ENCODE measurements around the gene CTTNBP2. TPM values are rescaled to one million over a fixed set of nuclear protein-coding genes. Genes with fewer than 3 reads are reported as not detected.

Gene CTTNBP2
- total RNA-seq, 1 donor from 2014 or later = 6.6 TPM

DNA sequence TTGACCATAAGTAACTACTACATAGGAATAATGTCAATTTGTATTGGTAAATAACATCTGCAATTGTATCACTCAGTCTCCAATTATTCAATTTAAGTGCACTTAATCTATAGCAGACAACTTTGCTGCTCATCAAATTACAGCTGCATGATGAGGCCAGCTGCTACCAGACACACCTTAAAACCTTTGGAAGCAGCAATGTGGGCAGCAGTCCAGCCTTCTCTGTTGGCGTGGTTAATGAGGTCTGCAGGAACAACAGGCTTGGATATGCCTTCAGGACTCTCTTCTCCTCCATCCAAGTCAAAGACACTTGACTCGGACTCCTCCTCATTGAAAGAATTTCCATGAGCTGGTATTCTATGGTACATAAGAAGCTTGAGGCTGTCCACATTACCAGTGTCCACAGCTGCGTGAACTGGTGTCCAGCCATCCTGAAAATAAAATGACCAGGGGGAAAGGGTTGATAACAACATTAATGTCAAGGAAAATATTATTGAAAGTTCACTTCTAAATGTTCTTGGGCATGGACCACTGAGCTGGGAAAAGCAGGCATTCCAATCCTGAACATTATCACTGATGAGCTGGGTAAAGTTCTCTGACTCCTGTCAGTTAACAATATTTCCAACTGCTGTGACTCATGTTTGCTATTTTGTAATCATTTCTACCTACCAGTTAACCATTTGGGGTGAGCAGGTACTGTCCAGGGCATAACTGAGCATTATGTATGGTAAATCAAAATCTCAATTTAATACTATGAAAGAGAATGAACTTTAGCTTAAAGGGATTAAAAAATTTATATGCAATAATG, 95.7 kb downstream of the CTTNBP2 start:
- TF ChIP-seq, protein P1, sequence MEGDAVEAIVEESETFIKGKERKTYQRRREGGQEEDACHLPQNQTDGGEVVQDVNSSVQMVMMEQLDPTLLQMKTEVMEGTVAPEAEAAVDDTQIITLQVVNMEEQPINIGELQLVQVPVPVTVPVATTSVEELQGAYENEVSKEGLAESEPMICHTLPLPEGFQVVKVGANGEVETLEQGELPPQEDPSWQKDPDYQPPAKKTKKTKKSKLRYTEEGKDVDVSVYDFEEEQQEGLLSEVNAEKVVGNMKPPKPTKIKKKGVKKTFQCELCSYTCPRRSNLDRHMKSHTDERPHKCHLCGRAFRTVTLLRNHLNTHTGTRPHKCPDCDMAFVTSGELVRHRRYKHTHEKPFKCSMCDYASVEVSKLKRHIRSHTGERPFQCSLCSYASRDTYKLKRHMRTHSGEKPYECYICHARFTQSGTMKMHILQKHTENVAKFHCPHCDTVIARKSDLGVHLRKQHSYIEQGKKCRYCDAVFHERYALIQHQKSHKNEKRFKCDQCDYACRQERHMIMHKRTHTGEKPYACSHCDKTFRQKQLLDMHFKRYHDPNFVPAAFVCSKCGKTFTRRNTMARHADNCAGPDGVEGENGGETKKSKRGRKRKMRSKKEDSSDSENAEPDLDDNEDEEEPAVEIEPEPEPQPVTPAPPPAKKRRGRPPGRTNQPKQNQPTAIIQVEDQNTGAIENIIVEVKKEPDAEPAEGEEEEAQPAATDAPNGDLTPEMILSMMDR (IDR thresholded peaks at IDR 0.05) = no peak
- Histone ChIP-seq H3K27ac (no peak overlapping the region), H3K27me3 (ENCODE audit: low read depth) (no peaks in the 10 kb centered on the region), H3K9me3 (no peaks in the 10 kb centered on the region), H3K4me1 (no peaks in the 10 kb centered on the region), H3K4me3 (no peak overlapping the region), H3K36me3 (no peaks in the 10 kb centered on the region)
- intact Hi-C loops (cut with DNase I) = no loop called here
- no peak for ATAC-seq
- no peak for DNase-seq

DNA sequence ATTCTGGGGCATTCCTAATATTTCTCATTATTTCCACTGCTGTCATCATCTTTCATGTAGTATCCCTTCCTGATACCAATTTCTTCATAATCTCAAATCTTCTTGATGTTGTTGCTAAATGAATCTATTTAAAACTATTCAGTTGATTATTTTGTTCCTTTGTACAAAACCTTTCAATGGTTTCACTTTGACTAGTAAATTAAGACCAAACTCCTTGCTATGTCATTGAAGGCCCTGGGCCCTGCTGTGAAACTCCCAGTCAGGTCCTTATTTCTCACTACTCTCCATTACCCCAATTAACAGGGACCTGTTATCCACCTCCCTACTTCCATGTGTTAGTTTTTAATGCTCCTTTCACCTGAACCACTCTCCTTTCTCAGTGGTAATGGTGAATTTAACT, 97.0 kb downstream of the CTTNBP2 start:
- Histone ChIP-seq H3K9me3 (no peaks in the 10 kb centered on the region), H3K4me3 (no peak overlapping the region), H3K36me3 (no peaks in the 10 kb centered on the region), H3K4me1 (no peaks in the 10 kb centered on the region), H3K27me3 (ENCODE audit: low read depth) (no peaks in the 10 kb centered on the region), H3K27ac (no peak overlapping the region)
- no peak for ATAC-seq
- DNase-seq = no peak
- TF ChIP-seq, protein P1 (IDR thresholded peaks at IDR 0.05) = no peak
- intact Hi-C loops (cut with DNase I) = no loop called here

DNA sequence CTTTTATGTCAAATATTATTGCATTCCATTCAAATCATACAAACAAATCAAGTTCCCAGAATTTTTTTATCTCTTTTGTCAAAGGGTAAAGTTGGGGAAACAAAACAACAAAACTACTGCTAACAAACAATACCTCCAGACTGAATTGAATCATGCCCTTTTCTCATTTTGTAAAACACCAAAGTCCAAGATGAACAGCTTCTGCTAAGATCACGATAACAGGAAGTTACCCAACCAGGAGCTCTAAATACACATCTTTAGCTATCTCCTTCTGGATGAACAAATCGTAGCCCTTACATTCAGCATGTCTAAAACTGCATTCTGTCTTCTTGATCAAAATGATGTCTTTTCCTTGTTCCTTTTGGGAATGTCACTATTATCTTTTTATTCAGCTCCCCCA, 97.4 kb downstream of the CTTNBP2 start:
- Histone ChIP-seq H3K4me1 (no peaks in the 10 kb centered on the region), H3K27me3 (ENCODE audit: low read depth) (no peaks in the 10 kb centered on the region), H3K9me3 (no peaks in the 10 kb centered on the region), H3K27ac (no peak overlapping the region), H3K36me3 (no peaks in the 10 kb centered on the region), H3K4me3 (no peak overlapping the region)
- no peak for DNase-seq
- ATAC-seq = no peak
- intact Hi-C loops (cut with DNase I) = no loop called here
- TF ChIP-seq, protein P1 (IDR thresholded peaks at IDR 0.05) = no peak

DNA sequence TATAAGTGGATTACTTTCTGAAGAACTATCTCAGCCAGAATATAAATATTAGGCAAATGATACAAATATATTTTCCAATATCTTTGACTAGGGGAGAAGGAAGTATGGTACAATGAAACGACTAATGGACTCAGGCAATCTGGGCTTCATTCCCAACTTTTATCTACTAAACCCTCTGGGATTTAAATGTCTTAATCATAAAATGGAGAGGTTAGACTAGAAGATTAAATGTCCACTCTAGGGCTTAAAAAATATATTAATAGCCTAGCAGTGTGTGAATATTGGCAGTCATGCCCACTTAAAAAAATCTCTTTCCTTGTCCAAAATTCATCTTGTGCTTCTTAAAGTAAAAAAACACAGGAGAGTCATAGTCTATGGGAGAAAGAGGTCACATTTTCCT, 98.3 kb downstream of the CTTNBP2 start:
- ATAC-seq (no peak), DNase-seq (no peak)
- intact Hi-C loops (cut with DNase I) = no loop called here
- no peaks in the 10 kb centered on the region for H3K9me3 ChIP-seq
- H3K4me1 ChIP-seq = no peaks in the 10 kb centered on the region
- H3K27me3 ChIP-seq (ENCODE audit: low read depth) = no peaks in the 10 kb centered on the region
- no peak overlapping the region for H3K27ac ChIP-seq
- TF ChIP-seq, protein P1 (IDR thresholded peaks at IDR 0.05) = no peak
- H3K4me3 ChIP-seq = no peak overlapping the region
- no peaks in the 10 kb centered on the region for H3K36me3 ChIP-seq

DNA sequence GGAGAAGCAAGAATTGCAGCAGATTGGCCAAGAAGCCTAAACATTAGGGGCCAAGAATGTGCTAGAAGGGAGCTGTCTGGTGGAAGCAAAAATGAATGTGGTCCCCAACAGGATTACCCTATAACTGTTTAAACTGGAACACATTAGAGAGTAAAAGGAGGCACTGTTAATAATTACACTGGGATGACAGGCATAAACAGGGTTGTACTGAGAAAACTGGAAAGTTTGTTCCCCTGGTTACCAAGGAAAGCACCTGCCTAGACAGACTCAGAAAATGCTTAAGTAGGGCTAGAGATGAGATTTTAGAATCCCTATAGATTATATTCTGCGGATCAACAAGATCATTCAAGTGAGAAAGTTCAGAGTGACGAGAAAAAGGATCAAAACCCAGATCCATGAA, 100.8 kb downstream of the CTTNBP2 start:
- Histone ChIP-seq H3K9me3 (no peaks in the 10 kb centered on the region), H3K36me3 (no peaks in the 10 kb centered on the region), H3K4me1 (no peaks in the 10 kb centered on the region), H3K4me3 (no peak overlapping the region), H3K27ac (no peak overlapping the region), H3K27me3 (ENCODE audit: low read depth) (no peaks in the 10 kb centered on the region)
- TF ChIP-seq, protein P1 (IDR thresholded peaks at IDR 0.05) = no peak
- DNase-seq (no peak), ATAC-seq (no peak)
- intact Hi-C loops (cut with DNase I) = no loop called here
